Panc1 (cell line): ENCODE data around the gene DDX20.

Experiments
- POLR2AphosphoS5 ChIP-seq: IDR thresholded peaks from 2 replicates; pipeline ENCODE4 v1.6.1; 2012; ENCODE audit warnings: mild to moderate bottlenecking, low read depth, low read length, moderate library complexity
- TCF7L2 ChIP-seq: IDR thresholded peaks from 2 replicates; pipeline ENCODE4 v1.6.1; 2011; ENCODE audit warnings: mild to moderate bottlenecking, low read depth, low read length, inconsistent platforms
- TF ChIP-seq, protein P1 (sequence below): fragments of 450-650 bp; IDR thresholded peaks from 2 replicates; pipeline ENCODE4 v1.5.1; 2017; ENCODE audit warnings: mild to moderate bottlenecking
- TF ChIP-seq, protein P2 (sequence below), 2 experiments: IDR thresholded peaks; 2 replicates each; pipeline ENCODE4 v1.6.1; 2011 to 2012; ENCODE audit warnings: low read depth in 2 of 2, control low read depth in 1 of 2, low read length in 1 of 2, mild to moderate bottlenecking in 1 of 2, moderate library complexity in 1 of 2; ENCODE audit not compliant: insufficient read depth in 1 of 2

DNA sequence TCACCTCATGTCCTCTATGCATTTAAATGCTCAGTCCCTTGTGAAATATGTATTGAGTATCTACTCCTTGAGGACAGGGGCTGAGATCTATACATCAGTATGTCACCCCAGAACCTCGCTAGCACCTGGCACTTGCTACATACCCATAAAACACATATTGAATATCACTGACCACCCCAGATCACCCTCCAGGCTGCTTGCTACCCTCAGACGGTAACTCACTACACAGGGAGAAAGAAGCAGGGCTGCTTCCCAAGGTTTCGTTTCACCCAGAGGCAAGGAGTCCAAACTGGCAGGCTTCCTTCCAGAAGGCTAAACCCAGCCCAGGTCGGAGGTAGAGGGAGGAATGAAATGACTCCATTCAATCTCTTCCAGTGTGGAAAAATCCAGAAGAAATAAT lies 25.0 kb upstream of the DDX20 start:
- TF ChIP-seq POLR2AphosphoS5, result no peak
- TF ChIP-seq, protein P1, sequence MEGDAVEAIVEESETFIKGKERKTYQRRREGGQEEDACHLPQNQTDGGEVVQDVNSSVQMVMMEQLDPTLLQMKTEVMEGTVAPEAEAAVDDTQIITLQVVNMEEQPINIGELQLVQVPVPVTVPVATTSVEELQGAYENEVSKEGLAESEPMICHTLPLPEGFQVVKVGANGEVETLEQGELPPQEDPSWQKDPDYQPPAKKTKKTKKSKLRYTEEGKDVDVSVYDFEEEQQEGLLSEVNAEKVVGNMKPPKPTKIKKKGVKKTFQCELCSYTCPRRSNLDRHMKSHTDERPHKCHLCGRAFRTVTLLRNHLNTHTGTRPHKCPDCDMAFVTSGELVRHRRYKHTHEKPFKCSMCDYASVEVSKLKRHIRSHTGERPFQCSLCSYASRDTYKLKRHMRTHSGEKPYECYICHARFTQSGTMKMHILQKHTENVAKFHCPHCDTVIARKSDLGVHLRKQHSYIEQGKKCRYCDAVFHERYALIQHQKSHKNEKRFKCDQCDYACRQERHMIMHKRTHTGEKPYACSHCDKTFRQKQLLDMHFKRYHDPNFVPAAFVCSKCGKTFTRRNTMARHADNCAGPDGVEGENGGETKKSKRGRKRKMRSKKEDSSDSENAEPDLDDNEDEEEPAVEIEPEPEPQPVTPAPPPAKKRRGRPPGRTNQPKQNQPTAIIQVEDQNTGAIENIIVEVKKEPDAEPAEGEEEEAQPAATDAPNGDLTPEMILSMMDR, result no peak
- TF ChIP-seq TCF7L2, result no peak
- TF ChIP-seq, protein P2, sequence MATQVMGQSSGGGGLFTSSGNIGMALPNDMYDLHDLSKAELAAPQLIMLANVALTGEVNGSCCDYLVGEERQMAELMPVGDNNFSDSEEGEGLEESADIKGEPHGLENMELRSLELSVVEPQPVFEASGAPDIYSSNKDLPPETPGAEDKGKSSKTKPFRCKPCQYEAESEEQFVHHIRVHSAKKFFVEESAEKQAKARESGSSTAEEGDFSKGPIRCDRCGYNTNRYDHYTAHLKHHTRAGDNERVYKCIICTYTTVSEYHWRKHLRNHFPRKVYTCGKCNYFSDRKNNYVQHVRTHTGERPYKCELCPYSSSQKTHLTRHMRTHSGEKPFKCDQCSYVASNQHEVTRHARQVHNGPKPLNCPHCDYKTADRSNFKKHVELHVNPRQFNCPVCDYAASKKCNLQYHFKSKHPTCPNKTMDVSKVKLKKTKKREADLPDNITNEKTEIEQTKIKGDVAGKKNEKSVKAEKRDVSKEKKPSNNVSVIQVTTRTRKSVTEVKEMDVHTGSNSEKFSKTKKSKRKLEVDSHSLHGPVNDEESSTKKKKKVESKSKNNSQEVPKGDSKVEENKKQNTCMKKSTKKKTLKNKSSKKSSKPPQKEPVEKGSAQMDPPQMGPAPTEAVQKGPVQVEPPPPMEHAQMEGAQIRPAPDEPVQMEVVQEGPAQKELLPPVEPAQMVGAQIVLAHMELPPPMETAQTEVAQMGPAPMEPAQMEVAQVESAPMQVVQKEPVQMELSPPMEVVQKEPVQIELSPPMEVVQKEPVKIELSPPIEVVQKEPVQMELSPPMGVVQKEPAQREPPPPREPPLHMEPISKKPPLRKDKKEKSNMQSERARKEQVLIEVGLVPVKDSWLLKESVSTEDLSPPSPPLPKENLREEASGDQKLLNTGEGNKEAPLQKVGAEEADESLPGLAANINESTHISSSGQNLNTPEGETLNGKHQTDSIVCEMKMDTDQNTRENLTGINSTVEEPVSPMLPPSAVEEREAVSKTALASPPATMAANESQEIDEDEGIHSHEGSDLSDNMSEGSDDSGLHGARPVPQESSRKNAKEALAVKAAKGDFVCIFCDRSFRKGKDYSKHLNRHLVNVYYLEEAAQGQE (IDR thresholded peaks at IDR 0.05; ENCODE audit: insufficient read depth in 1 of 2, low read depth in 2 of 2, low read length in 1 of 2), result no peak
